GM12891 (cell line): ENCODE results near the gene PDGFRB.

ENCODE experiments used
- POLR2A ChIP-seq: IDR thresholded peaks from 2 replicates; pipeline ENCODE4 v1.6.1; 2011; ENCODE audit warnings: low read depth, low read length, control low read depth
- POLR2AphosphoS5 ChIP-seq: IDR thresholded peaks from 2 replicates; pipeline ENCODE4 v1.6.1; 2011; ENCODE audit warnings: low read depth, low read length, control low read depth
- SPI1 ChIP-seq: IDR thresholded peaks from 2 replicates; pipeline ENCODE4 v1.6.1; 2011; ENCODE audit warnings: low read depth, low read length, control low read depth
- TAF1 ChIP-seq: IDR thresholded peaks from 2 replicates; pipeline ENCODE4 v1.6.1; 2011; ENCODE audit warnings: low read depth, low read length, control low read depth

DNA sequence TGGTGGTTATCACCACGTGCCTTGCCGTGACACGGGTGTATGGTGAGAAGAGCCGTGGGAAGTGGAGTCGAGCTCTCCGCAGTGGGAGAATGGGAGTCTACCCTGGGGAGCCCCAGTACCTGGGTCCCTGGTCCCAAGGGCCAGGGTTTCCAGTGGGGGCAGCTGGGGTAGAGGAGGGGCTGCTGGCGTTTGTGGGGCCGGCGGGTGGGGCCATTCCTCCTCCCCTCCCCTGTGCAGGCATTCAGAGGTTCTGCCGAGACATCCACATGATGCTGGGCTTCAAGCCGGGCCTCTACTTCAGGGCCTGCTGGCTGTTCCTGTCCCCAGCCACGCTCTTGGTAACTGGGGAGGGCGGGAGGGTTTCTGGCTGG is 48.9 kb upstream of the PDGFRB start:
- TF ChIP-seq POLR2A (no peak), POLR2AphosphoS5 (no peak), TAF1 (no peak), SPI1 (no peak)
